Neuronal stem cell (in vitro differentiated cells): ENCODE data around the gene OR2W1.

Experiments used
- DNase-seq: peaks from one replicate; pipeline ENCODE4 v3.0.0-alpha.2; 2013; ENCODE audit warnings: low spot score
- H2AFZ ChIP-seq: one replicate; pipeline ENCODE4 v1.6.1; 2013; ENCODE audit warnings: mild to moderate bottlenecking, low read length, inconsistent platforms
- H2AK5ac ChIP-seq: 2 replicates; pipeline ENCODE4 v1.6.1; 2013; ENCODE audit warnings: low read depth, mild to moderate bottlenecking, inconsistent platforms, low read length, moderate library complexity, mixed read lengths
- H2BK120ac ChIP-seq: 2 replicates; pipeline ENCODE4 v1.6.1; 2013; ENCODE audit warnings: low read depth, mild to moderate bottlenecking, inconsistent platforms, low read length, moderate library complexity, mixed read lengths
- H2BK12ac ChIP-seq: one replicate; pipeline ENCODE4 v1.6.1; 2013; ENCODE audit warnings: low read length, inconsistent platforms
- H2BK15ac ChIP-seq: 2 replicates; pipeline ENCODE4 v1.6.1; 2013; ENCODE audit warnings: mild to moderate bottlenecking, low read length, inconsistent platforms, mixed read lengths
- H2BK5ac ChIP-seq: one replicate; pipeline ENCODE4 v1.6.1; 2013; ENCODE audit warnings: inconsistent platforms, mild to moderate bottlenecking, low read length, moderate library complexity
- H3K14ac ChIP-seq: one replicate; pipeline ENCODE4 v1.6.1; 2013; ENCODE audit warnings: low read length, inconsistent platforms
- H3K18ac ChIP-seq: 2 replicates; pipeline ENCODE4 v1.6.1; 2013; ENCODE audit warnings: low read length, inconsistent platforms
- H3K23ac ChIP-seq: 2 replicates; pipeline ENCODE4 v1.6.1; 2013; ENCODE audit warnings: low read depth, mild to moderate bottlenecking, mixed read lengths, low read length, inconsistent platforms; ENCODE audit not compliant: poor library complexity
- H3K27ac ChIP-seq: replicated peaks from 3 replicates; pipeline ENCODE4 v1.5.1; 2013; ENCODE audit warnings: low read length, inconsistent platforms
- H3K27me3 ChIP-seq, 3 experiments: 2 replicates each; pipeline ENCODE4 v1.6.1; 2013; ENCODE audit warnings: low read length in 3 of 3, mild to moderate bottlenecking in 2 of 3, inconsistent platforms in 1 of 3, low read depth in 1 of 3, mixed read lengths in 1 of 3, moderate library complexity in 1 of 3; ENCODE audit not compliant: control insufficient read depth in 3 of 3, insufficient read depth in 3 of 3
- H3K36me3 ChIP-seq, 2 donors: replicated peaks in 1 of 2; 2 replicates each; pipeline ENCODE4 v1.6.1; 2013; ENCODE audit warnings: low read length in 2 of 2; ENCODE audit not compliant: control insufficient read depth in 2 of 2, insufficient read depth in 2 of 2
- H3K4ac ChIP-seq: 2 replicates; pipeline ENCODE4 v1.6.1; 2013; ENCODE audit warnings: inconsistent platforms, mild to moderate bottlenecking, low read length, moderate library complexity
- H3K4me1 ChIP-seq, 2 donors: 1 replicate in 1 of 2; 2 replicates in 1 of 2; pipeline ENCODE4 v1.6.1; 2013; ENCODE audit warnings: low read length in 2 of 2, low read depth in 1 of 2; ENCODE audit not compliant: control insufficient read depth in 2 of 2, insufficient read depth in 1 of 2
- H3K4me2 ChIP-seq: one replicate; pipeline ENCODE4 v1.6.1; 2013; ENCODE audit warnings: mild to moderate bottlenecking, low read length, inconsistent platforms; ENCODE audit not compliant: insufficient read depth, poor library complexity, severe bottlenecking
- H3K4me3 ChIP-seq, 2 donors: 2 replicates each; pipeline ENCODE4 v1.5.1; 2013; ENCODE audit warnings: low read length in 2 of 2, mild to moderate bottlenecking in 2 of 2, inconsistent platforms in 1 of 2, moderate library complexity in 1 of 2
- H3K79me1 ChIP-seq: one replicate; pipeline ENCODE4 v1.6.1; 2013; ENCODE audit warnings: low read depth, mild to moderate bottlenecking, inconsistent platforms, low read length, moderate library complexity
- H3K9ac ChIP-seq: one replicate; pipeline ENCODE4 v1.6.1; 2013; ENCODE audit warnings: mild to moderate bottlenecking, low read depth, low read length, inconsistent platforms; ENCODE audit not compliant: poor library complexity
- H3K9me3 ChIP-seq, 2 donors: replicated peaks in 1 of 2; 2 replicates each; pipeline versions ENCODE3 to v1.6.1; 2013; ENCODE audit warnings: low read length in 2 of 2, mild to moderate bottlenecking in 2 of 2, inconsistent platforms in 1 of 2, low read depth in 1 of 2, mixed read lengths in 1 of 2, moderate library complexity in 1 of 2; ENCODE audit not compliant: control insufficient read depth in 2 of 2, insufficient read depth in 1 of 2
- H4K8ac ChIP-seq: one replicate; pipeline ENCODE4 v1.6.1; 2013; ENCODE audit warnings: low read depth, mild to moderate bottlenecking, inconsistent platforms, low read length, moderate library complexity
- H4K91ac ChIP-seq: one replicate; pipeline ENCODE4 v1.6.1; 2013; ENCODE audit warnings: low read length, low read depth, mild to moderate bottlenecking, inconsistent platforms; ENCODE audit not compliant: poor library complexity
- WGBS, 2 donors: extraction: QIAGEN DNeasy Blood & Tissue Kit; methylation state at CpG; one replicate each; pipeline ENCODE4 v1.1.7; 2013; ENCODE audit warnings: missing lambda C conversion rate in 2 of 2, mixed read lengths in 1 of 2; ENCODE audit not compliant: insufficient read length in 2 of 2, insufficient replicate concordance in 1 of 2; ENCODE audit errors: extremely low coverage in 2 of 2; 5-methylcytosine and 5-hydroxymethylcytosine counted together

The OR2W1 gene

DNA sequence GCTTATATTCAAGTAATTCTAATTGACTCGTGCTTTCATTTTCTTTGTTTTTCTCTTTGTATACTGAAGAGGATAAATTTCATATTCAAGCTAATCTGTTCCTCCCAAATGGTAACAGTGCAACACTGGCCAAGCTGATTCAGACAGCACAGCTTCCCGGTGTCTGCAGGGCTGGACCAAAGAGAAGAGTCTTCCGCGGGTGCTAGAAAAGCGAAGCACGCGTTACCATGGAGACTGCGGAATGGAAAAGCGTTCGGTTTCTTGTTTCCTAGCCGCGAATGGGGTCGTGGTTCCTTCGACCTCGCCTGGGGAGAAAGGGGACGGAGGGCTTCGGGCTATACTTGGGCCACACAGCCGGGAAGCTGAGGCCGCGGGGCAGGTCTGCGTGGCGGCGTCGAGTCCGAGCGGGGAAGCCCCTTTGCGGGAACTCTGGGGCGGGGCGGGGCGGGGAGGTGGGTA, 33.7 kb downstream of the OR2W1 start:
- H3K9ac ChIP-seq, result no peak overlapping the region
- no peak overlapping the region for H3K27ac ChIP-seq

DNA sequence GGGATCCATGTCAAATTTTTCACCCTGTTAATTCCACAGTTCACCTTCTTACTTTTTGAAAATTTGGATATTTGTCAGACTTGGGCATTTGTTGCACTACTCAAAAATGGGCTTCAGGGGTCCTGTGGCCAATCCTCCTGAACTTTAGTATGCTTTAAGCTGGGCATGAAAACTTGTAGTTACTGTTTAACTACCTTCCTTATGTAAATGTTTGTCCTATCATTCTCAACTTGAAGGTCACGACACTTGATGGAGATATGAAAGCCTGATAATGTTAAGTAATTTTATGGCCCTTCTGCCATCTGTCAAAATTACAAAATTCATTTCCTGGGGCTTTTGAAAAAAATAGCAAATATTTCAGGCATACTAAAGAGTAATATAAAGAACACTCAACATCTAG, 35.6 kb downstream of the OR2W1 start:
- Histone ChIP-seq H2AFZ (no peak overlapping the region), H3K9ac (no peak overlapping the region), H3K4me1 (peaks cover 0 to 5% of the 10 kb centered on the region in 2 donors), H2BK15ac (no peak overlapping the region), H2BK12ac (no peak overlapping the region), H3K4ac (no peak overlapping the region), H3K9me3 (peaks cover 0 to 3% of the 10 kb centered on the region in 2 donors), H3K27ac (no peak overlapping the region), H3K4me2 (no peak overlapping the region), H3K36me3 (no peaks in the 10 kb centered on the region), H3K4me3 (no peak overlapping the region), H4K91ac (no peak overlapping the region), H3K27me3 (peaks cover 0 to 35% (median 0%) of the 10 kb centered on the region in 3 experiments), H2AK5ac (no peak overlapping the region), H2BK5ac (no peak overlapping the region), H3K18ac (no peak overlapping the region), H4K8ac (no peak overlapping the region), H3K14ac (no peak overlapping the region), H3K79me1 (no peaks in the 10 kb centered on the region), H2BK120ac (no peak overlapping the region), H3K23ac (no peak overlapping the region)
- DNase-seq, result no peak
- WGBS, 2 donors, result no CpG with 5 or more reads among the region's 1 CpG

More for the DNA sequence above, 33.7 kb downstream of the OR2W1 start:
- peak overlapping the region; percentile 44 for H3K4me2 ChIP-seq
- H3K36me3 ChIP-seq, result no peaks in the 10 kb centered on the region
- H3K14ac ChIP-seq, result no peak overlapping the region
- no peak overlapping the region for H2BK12ac ChIP-seq
- H3K23ac ChIP-seq, result no peak overlapping the region
- DNase-seq, result peak; percentile 77
- H3K79me1 ChIP-seq, result no peaks in the 10 kb centered on the region
- no peak overlapping the region for H2AK5ac ChIP-seq
- peak overlapping the region; percentile 87 for H3K18ac ChIP-seq
- peaks cover 2% of the 10 kb centered on the region in 2 donors for H3K4me1 ChIP-seq
- H2AFZ ChIP-seq, result peak overlapping the region; percentile 86
- no peak overlapping the region for H2BK5ac ChIP-seq
- H2BK15ac ChIP-seq, result no peak overlapping the region
- peaks cover 0 to 2% of the 10 kb centered on the region in 2 donors for H3K9me3 ChIP-seq
- H3K4me3 ChIP-seq, result peak overlapping the region; percentile 43 to 87
- no peak overlapping the region for H4K91ac ChIP-seq
- no peak overlapping the region for H3K4ac ChIP-seq
- no peak overlapping the region for H4K8ac ChIP-seq
- H3K27me3 ChIP-seq, result peaks cover 0 to 30% (median 0%) of the 10 kb centered on the region in 3 experiments
- WGBS, 2 donors, result no CpG with 5 or more reads among the region's 30 CpGs
- H2BK120ac ChIP-seq, result no peak overlapping the region

DNA sequence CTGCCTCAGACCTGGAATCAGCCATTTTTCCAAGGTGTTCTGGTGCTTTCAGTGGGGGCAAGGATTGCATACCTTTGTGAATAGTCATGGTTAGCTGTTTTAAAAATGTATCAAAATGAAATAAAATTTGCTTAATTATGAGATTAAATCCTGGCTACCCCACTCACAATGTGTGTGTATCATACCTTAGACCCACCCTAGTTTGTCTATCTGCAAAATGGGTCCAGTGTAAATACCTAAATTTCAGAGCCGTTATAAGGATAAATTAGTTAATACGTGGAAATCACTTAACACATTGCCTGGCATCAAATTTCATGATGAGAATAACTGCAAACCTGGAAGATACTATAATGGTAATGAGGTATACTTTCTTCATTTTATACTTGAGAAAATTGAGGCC, 36.9 kb downstream of the OR2W1 start:
- Histone ChIP-seq H3K4ac (no peak overlapping the region), H2AK5ac (no peak overlapping the region), H3K23ac (no peak overlapping the region), H4K8ac (no peak overlapping the region), H4K91ac (no peak overlapping the region), H3K9me3 (peaks cover 0 to 3% of the 10 kb centered on the region in 2 donors), H3K27me3 (peaks cover 0 to 29% (median 0%) of the 10 kb centered on the region in 3 experiments), H2BK120ac (no peak overlapping the region), H3K4me2 (no peak overlapping the region), H3K27ac (no peak overlapping the region), H3K36me3 (no peaks in the 10 kb centered on the region), H3K14ac (no peak overlapping the region), H3K18ac (no peak overlapping the region), H2BK5ac (no peak overlapping the region), H2BK15ac (no peak overlapping the region), H3K4me3 (no peak overlapping the region), H3K79me1 (no peaks in the 10 kb centered on the region), H3K4me1 (peaks cover 0 to 5% of the 10 kb centered on the region in 2 donors), H3K9ac (no peak overlapping the region), H2AFZ (no peak overlapping the region), H2BK12ac (no peak overlapping the region)
- WGBS, 2 donors, result no CpG with 5 or more reads among the region's 2 CpGs
- DNase-seq, result no peak

DNA sequence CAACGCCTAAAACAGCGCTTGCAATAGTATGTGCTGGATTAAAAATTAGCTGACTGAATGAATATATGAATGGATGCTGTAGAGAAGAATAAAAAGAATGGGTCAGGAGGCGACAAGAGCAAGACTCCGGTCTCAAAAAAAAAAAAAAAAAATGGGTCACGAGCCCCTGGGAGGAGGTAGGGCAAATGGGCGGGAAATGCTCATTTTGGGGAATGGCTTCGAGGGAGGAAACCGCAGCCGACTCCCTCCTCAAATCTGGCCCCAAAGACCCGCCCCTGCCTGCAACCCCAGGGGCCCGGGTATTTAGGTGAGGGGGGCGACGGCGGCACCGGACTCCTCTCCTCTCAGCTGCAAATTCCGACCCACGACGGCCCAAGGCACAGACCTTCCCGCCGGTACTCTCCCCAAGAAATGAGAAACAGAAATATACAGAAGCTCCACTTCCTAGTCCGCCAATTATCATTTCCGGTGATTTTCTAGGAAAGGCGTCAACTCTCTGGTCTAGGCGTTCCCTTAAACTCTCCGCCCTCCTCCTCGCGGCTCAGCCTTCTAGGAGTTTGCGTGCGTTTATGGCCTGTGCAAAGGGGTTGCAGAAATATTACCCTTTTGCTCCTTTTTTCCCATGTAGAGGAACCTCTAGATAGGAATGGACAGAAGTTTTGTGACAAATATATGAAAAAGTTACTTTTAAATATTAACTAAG, 39.6 kb downstream of the OR2W1 start, which contains the start of gene ZNF311:
ZNF311 (minus strand) TSS at position 133 of the 703 bp plus-strand sequence. CDS start 1,361 bp downstream, outside the sequence.
- peak within 1 kb of the TSS; percentile 32 for H3K4me2 ChIP-seq
- no peak within 1 kb of the TSS for H2AK5ac ChIP-seq
- H3K9ac ChIP-seq, result no peak within 1 kb of the TSS
- H4K8ac ChIP-seq, result no peak within 1 kb of the TSS
- H4K91ac ChIP-seq, result no peak within 1 kb of the TSS
- H2AFZ ChIP-seq, result peak within 1 kb of the TSS; percentile 90
- no peak within 1 kb of the TSS for H2BK120ac ChIP-seq
- H3K4ac ChIP-seq, result no peak within 1 kb of the TSS
- WGBS, 2 donors, result no CpG with 5 or more reads among the region's 29 CpGs
- H2BK5ac ChIP-seq, result no peak within 1 kb of the TSS
- no peak within 1 kb of the TSS for H3K14ac ChIP-seq
- peaks cover 0 to 3% of the 10 kb centered on the region in 2 donors for H3K4me1 ChIP-seq
- no peak within 1 kb of the TSS for H2BK15ac ChIP-seq
- no peak within 1 kb of the TSS for H2BK12ac ChIP-seq
- H3K27ac ChIP-seq, result no peak within 1 kb of the TSS
- peak within 1 kb of the TSS; percentile 84 for H3K18ac ChIP-seq
- DNase-seq, result no peak
- peaks cover 0 to 3% of the 10 kb centered on the region in 2 donors for H3K9me3 ChIP-seq
- H3K23ac ChIP-seq, result peak within 1 kb of the TSS; percentile 34
- peaks cover 0 to 23% (median 0%) of the 10 kb centered on the region in 3 experiments for H3K27me3 ChIP-seq
- H3K36me3 ChIP-seq, result no peaks in the 10 kb centered on the region
- H3K79me1 ChIP-seq, result no peaks in the 10 kb centered on the region
- H3K4me3 ChIP-seq, result peak within 1 kb of the TSS; percentile 51 to 85
